H1 (cell line): Measurements from ENCODE around the gene ANAPC1. TPM values are rescaled to one million over a fixed set of nuclear protein-coding genes. Genes with fewer than 3 reads are reported as not detected.

Source experiments
- GTF2F1 ChIP-seq: IDR thresholded peaks from 2 replicates; pipeline ENCODE4 v1.6.1; 2012; ENCODE audit warnings: low read depth, low read length, improper control_type of control experiment, borderline replicate concordance
- KDM1A ChIP-seq: fragments of 200-600, 300-600 bp; sonication (generic); IDR thresholded peaks from 2 replicates; pipeline ENCODE4 v1.7.1; 2016; ENCODE audit warnings: mild to moderate bottlenecking, low read length, borderline replicate concordance
- polyA plus RNA-seq, 7 experiments: library from polyadenylated mRNA; depleted of rRNA in 3 of 7; stranded (reverse) in 5 of 7; unstranded in 2 of 7; fragments of >200 nt in 5 of 7; fragments of 200-250 nt in 2 of 7; gene quantifications; 1 replicate in 5 of 7; 2 replicates in 1 of 7; 4 replicates in 1 of 7; pipeline versions ENCODE4 v1.2.1 to v1.2.3, GENCODE V29; 2011 to 2013; ENCODE audit warnings: missing spikeins in 2 of 7, mixed read lengths in 2 of 7
- total RNA-seq: library from RNA; stranded (reverse); fragmentation: NEBNext Ultra II Directional; extraction: Animal tissue kit (Norgen Biotek cat#: 25700); gene quantifications from 2 replicates; pipeline ENCODE4 v1.2.1, GENCODE V29; 2021

Gene ANAPC1
- total and polyA plus RNA-seq, 2 of the 8 experiments (the other 6 are each of a cell fraction or from before 2014, with no cell fraction given): 46.6 to 107 TPM

GRCh38 chr2:111918383-111918806 is 34.4 kb upstream of the ANAPC1 start (continued):
- TF ChIP-seq GTF2F1: no peak
- no peak for TF ChIP-seq KDM1A
